22Rv1 (cell line): ENCODE data around the gene MEOX2.
A peak's percentile ranks its signal among the peaks of the same experiment; 100 is the strongest.

Experiments used
- H3K27ac ChIP-seq: fragments of 450-650 bp; 2 replicates; pipeline ENCODE4 v1.5.1; 2017
- ZFX ChIP-seq: fragments of 450-650 bp; IDR thresholded peaks from 2 replicates; pipeline ENCODE4 v1.6.1; 2017; ENCODE audit warnings: antibody characterized with exemption, borderline replicate concordance
- TF ChIP-seq, protein P1 (sequence below): fragments of 450-650 bp; IDR thresholded peaks from 2 replicates; pipeline ENCODE4 v1.5.1; 2017; ENCODE audit warnings: mild to moderate bottlenecking

The MEOX2 gene

DNA sequence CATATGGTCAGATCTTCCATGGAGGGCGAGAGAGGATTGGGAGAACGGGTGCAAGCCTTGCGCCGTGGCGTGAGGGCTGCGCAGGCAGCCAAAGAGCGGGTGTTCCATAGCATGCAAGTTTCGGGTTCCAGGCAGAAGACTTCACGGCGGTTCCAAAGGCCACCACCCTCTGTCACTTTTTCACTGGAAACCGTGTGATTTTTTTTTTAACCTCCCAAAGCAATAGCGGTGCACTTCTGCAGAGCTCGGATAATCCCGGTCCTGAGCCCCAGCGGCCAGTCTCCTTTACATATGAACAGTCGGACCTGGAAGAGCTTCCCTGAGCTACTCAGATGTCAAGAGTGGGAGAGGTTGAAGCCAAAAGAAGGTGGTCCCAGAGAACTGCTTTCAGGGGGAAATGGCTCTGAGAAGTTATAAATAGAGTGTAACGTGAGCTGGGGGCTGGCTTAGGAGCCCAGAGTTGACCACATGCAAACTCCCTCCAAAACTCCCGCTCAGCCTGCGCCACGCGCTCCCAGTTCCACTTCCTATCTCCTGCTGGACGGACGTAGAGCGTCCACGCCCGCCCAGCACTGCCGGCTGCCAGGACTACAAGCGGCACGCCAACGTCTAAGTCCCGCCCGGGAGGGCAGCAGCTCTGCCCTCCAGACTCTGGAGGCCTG, at the start of gene MEOX2:
Gene MEOX2 (minus strand): TSS at position 389 of the 662 bp plus-strand sequence. CDS start 281 bp downstream, at position 108.
- TF ChIP-seq, protein P1, sequence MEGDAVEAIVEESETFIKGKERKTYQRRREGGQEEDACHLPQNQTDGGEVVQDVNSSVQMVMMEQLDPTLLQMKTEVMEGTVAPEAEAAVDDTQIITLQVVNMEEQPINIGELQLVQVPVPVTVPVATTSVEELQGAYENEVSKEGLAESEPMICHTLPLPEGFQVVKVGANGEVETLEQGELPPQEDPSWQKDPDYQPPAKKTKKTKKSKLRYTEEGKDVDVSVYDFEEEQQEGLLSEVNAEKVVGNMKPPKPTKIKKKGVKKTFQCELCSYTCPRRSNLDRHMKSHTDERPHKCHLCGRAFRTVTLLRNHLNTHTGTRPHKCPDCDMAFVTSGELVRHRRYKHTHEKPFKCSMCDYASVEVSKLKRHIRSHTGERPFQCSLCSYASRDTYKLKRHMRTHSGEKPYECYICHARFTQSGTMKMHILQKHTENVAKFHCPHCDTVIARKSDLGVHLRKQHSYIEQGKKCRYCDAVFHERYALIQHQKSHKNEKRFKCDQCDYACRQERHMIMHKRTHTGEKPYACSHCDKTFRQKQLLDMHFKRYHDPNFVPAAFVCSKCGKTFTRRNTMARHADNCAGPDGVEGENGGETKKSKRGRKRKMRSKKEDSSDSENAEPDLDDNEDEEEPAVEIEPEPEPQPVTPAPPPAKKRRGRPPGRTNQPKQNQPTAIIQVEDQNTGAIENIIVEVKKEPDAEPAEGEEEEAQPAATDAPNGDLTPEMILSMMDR, result no peak
- no peak for TF ChIP-seq ZFX
- no peak within 1 kb of the TSS for H3K27ac ChIP-seq

DNA sequence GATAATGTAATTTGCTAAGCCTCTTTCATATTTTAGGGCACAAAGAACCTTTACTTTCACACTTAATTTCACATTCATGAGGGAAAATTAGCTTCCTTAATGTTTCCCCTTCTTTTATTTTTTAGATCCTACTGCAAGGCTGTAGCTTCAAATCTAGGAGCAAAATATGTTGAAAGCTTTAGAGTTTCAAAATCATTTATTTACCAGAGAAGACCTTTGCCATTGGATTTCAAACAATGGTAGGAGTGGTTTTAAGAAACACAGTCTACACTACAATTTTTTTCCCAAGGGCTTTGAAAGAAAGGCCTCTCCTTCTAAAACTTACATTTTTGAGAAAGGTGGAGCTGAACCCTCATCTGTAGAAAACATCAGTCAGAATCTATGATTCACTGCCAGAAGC, 43.3 kb upstream of the MEOX2 start:
- H3K27ac ChIP-seq, result no peak overlapping the region
- no peak for TF ChIP-seq ZFX

DNA sequence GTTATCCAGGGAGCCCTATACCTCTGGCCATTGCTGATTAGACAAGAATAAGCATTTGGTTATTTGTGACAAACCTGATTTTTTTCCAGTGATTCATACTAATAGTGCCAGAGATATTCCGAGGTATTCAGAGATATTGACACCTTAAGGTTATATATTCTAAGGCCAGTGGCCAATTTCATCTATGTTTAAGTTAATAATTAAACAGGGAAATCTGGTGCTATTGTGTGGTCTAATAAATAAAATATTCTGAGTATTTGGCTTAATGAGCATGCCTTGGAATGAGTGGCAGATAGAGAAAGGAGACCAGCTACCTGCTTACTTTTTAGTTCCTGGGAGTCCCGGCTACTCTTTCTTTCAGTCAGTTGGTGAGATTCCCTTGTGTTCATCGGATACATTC, 38.6 kb upstream of the MEOX2 start:
- H3K27ac ChIP-seq, result no peak overlapping the region
- TF ChIP-seq, protein P1, result no peak
- TF ChIP-seq ZFX, result no peak

DNA sequence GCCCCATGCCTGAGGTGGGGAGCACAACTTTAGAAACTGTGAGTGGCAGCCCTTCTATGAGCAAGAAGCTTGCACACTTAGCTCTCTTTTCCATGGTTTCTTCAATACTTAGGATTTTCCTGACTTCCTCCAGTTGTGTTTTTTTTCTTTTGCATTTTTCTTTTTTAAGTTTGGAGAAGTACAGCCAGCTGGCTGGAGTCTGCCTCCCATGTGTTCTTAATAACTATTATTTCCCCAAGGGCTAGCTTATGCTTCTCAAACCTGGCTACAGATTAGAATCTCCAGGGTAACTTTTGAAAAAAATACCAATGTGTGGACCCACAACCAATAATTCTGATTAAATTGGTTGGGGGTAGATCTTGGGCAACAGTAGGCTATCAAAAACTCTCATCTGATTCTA, 37.4 kb upstream of the MEOX2 start:
- TF ChIP-seq, protein P1, result no peak
- no peak for TF ChIP-seq ZFX
- no peak overlapping the region for H3K27ac ChIP-seq

DNA sequence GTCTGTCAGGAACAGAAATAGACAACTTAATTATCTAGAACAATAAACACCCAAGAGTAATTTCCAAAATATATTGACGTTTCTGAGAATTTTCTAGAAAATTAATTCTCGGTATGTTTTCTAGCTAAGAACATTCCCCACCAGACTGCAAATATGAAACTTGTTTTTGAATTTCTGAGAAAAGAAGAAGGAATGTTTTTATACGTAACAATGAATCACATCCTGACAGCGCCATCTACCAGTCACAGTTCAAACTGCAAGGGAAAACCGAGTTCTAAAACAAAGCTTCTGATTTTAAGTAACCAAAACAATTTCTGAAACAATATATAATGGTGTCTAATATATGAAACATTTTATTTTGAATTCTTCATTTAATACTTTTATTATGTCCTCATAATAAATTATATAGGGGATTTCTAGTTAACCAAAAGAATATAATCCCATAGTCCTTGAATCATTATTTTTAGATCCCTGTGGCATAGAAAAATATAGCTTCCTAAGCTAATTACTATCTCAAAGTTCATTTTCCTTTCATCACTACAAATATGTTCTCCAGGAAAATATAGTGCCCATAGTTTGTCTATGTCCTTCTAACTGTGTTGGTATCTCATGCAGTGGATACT, 34.5 kb upstream of the MEOX2 start:
- H3K27ac ChIP-seq, result no peak overlapping the region
- TF ChIP-seq, protein P1, result peak; percentile 96
- TF ChIP-seq ZFX, result no peak

DNA sequence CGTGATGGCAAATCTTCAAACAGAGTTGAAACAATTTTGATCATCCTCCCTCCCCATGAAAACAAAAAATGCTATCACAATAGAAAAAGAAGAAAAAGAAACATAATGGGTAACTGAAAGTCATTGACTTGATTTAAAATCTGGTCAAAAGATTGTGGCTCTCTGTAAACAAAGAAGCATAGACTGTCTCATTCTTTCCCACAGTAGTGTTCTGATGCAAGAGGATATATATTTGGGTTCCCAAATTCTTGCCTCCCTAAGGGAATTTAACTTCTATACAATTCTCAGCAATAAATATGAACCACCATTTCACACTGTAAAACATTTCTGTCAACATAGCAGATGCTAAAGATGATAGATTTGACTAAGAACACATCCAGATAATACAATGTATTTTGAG, 32.8 kb upstream of the MEOX2 start:
- TF ChIP-seq ZFX, result no peak
- TF ChIP-seq, protein P1, result no peak
- H3K27ac ChIP-seq, result no peak overlapping the region

DNA sequence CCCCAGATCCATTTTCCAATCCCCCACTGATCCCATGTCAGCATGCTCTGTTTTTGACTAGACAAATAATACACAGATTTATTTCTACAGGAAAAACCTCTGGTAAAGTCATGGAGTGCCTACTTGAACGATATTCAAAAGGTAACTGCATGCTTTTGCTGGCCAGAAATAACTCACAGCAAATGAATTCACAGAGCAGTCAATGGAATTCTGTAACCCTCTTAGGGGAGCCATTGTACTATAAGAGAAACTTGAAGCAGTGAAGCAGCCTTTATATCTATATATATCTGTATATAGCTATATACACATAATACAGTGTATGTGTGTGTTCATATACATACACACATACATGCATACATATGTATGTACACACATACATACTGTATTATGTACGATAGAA, 29.0 kb upstream of the MEOX2 start:
- TF ChIP-seq, protein P1, result no peak
- no peak for TF ChIP-seq ZFX
- H3K27ac ChIP-seq, result no peak overlapping the region
